Measurements from ENCODE around the gene PROCA1.
"Not testable (repeated sequence)": the region's sequence is repeated elsewhere in the genome, so short reads cannot be mapped to it uniquely, and the experiment has no call there.

The PROCA1 gene

DNA sequence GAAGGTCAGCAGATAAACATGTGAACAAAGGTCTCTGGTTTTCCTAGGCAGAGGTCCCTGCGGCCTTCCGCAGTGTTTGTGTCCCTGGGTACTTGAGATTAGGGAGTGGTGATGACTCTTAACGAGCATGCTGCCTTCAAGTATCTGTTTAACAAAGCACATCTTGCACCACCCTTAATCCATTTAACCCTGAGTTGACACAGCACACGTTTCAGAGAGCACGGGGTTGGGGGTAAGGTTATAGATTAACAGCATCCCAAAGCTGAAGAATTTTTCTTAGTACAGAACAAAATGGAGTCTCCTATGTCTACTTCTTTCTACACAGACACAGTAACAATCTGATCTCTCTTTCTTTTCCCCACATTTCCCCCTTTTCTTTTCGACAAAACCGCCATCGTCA, 53.3 kb downstream of the PROCA1 start:
- H3K27ac ChIP-seq (ENCODE audit: low read depth, low read length); H3K9ac ChIP-seq (ENCODE audit: low read length in 5 of 5); H3K4me3 ChIP-seq (ENCODE audit: low read depth in 1 of 5, low read length in 5 of 5); H3K9me3 ChIP-seq (ENCODE audit: control insufficient read depth in 5 of 5, low read length in 5 of 5); H3K27me3 ChIP-seq (ENCODE audit: control insufficient read depth in 5 of 5, insufficient read depth in 4 of 5, low read length in 5 of 5): not testable (repeated sequence)
- H3K36me3 ChIP-seq (ENCODE audit: control insufficient read depth in 5 of 5, insufficient read depth in 5 of 5, low read length in 5 of 5) = peaks cover 0 to 31% (median 19%) of the 10 kb centered on the region in 5 donors
- peaks cover 3 to 25% (median 21%) of the 10 kb centered on the region in 5 donors for H3K4me1 ChIP-seq (ENCODE audit: control insufficient read depth in 5 of 5, insufficient read depth in 5 of 5, low read length in 5 of 5)

DNA sequence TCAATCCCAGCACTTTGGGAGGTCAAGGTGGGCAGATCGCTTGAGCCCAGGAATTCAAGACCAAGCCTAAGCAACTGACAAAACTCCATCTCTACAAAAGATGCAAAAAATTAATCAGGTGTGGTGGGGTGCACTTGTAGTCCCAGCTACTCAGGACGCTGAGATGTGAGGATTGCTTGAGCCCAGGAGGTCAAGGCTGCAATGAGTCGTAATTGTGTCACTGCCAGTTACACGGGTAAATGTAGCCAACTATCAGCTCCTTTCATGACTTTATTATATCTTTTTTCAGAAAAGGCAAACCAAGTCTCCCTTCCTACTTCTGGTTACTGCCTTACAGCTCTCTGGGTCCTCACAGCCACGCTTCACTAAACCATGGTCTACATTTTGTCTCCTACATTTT, 53.9 kb downstream of the PROCA1 start:
- Histone ChIP-seq H3K27ac (ENCODE audit: low read depth, low read length) (no peak overlapping the region), H3K27me3 (ENCODE audit: control insufficient read depth in 5 of 5, insufficient read depth in 4 of 5, low read length in 5 of 5) (no peaks in the 10 kb centered on the region), H3K4me1 (ENCODE audit: control insufficient read depth in 5 of 5, insufficient read depth in 5 of 5, low read length in 5 of 5) (peaks cover 0 to 19% (median 15%) of the 10 kb centered on the region in 5 donors), H3K36me3 (ENCODE audit: control insufficient read depth in 5 of 5, insufficient read depth in 5 of 5, low read length in 5 of 5) (peaks cover 4 to 36% (median 19%) of the 10 kb centered on the region in 5 donors), H3K9me3 (ENCODE audit: control insufficient read depth in 5 of 5, low read length in 5 of 5) (no peaks in the 10 kb centered on the region), H3K9ac (ENCODE audit: low read length in 5 of 5) (no peak overlapping the region), H3K4me3 (ENCODE audit: low read depth in 1 of 5, low read length in 5 of 5) (no peak overlapping the region)

- H3K27ac ChIP-seq (ENCODE audit: low read depth, low read length) = no peak overlapping the region
- H3K36me3 ChIP-seq (ENCODE audit: control insufficient read depth in 5 of 5, insufficient read depth in 5 of 5, low read length in 5 of 5) = peaks cover 9 to 58% (median 31%) of the 10 kb centered on the region in 5 donors
- no peak overlapping the region for H3K9ac ChIP-seq (ENCODE audit: low read length in 5 of 5)
- no peak overlapping the region for H3K4me3 ChIP-seq (ENCODE audit: low read depth in 1 of 5, low read length in 5 of 5)
- H3K9me3 ChIP-seq (ENCODE audit: control insufficient read depth in 5 of 5, low read length in 5 of 5) = no peaks in the 10 kb centered on the region
- H3K27me3 ChIP-seq (ENCODE audit: control insufficient read depth in 5 of 5, insufficient read depth in 4 of 5, low read length in 5 of 5) = no peaks in the 10 kb centered on the region
- peaks cover 0 to under 1% (median 0%) of the 10 kb centered on the region in 5 donors for H3K4me1 ChIP-seq (ENCODE audit: control insufficient read depth in 5 of 5, insufficient read depth in 5 of 5, low read length in 5 of 5)
These were observed 56.5 kb downstream of the PROCA1 start for GRCh38 chr17:28655160-28655559.

Data from subcutaneous abdominal adipose tissue (tissue), 5 donors.